ENCODE measurements around the gene MKRN1.

DNA sequence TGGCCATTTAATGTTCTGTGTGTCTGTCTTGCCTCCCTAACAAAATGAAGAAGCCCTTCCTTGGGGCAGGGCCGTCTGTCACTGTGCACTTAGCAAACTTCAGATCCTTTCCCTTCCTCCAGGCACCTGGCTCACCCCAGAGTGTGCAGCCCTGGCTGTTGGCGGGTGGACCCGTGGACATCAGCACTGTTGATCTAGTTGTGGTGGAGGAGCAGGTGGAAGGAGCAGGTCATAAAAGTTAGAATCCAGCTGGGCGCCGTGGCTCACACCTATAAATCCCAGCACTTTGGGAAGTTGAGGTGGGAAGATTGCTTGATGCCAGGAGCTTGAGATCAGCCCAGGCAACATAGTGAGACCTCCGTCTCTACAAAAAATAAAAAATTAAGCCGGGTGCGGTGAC, 62.7 kb downstream of the MKRN1 start:
- TF ChIP-seq, protein P1, sequence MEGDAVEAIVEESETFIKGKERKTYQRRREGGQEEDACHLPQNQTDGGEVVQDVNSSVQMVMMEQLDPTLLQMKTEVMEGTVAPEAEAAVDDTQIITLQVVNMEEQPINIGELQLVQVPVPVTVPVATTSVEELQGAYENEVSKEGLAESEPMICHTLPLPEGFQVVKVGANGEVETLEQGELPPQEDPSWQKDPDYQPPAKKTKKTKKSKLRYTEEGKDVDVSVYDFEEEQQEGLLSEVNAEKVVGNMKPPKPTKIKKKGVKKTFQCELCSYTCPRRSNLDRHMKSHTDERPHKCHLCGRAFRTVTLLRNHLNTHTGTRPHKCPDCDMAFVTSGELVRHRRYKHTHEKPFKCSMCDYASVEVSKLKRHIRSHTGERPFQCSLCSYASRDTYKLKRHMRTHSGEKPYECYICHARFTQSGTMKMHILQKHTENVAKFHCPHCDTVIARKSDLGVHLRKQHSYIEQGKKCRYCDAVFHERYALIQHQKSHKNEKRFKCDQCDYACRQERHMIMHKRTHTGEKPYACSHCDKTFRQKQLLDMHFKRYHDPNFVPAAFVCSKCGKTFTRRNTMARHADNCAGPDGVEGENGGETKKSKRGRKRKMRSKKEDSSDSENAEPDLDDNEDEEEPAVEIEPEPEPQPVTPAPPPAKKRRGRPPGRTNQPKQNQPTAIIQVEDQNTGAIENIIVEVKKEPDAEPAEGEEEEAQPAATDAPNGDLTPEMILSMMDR (IDR thresholded peaks at IDR 0.05) = no peak
- TF ChIP-seq EP300 (IDR thresholded peaks at IDR 0.05) = no peak
